GM21360 (cell line): Measurements from ENCODE around the gene NDUFAB1.
"Not testable (repeated sequence)": the region's sequence is repeated elsewhere in the genome, so short reads cannot be mapped to it uniquely, and the experiment has no call there.

Experiments used
- ATAC-seq: cut with Tn5 transposase; IDR thresholded peaks from one replicate; pipeline ENCODE4 v1.9.1; 2021; ENCODE audit warnings: mild to moderate bottlenecking, moderate library complexity; ENCODE audit not compliant: unreplicated experiment

Gene NDUFAB1

DNA sequence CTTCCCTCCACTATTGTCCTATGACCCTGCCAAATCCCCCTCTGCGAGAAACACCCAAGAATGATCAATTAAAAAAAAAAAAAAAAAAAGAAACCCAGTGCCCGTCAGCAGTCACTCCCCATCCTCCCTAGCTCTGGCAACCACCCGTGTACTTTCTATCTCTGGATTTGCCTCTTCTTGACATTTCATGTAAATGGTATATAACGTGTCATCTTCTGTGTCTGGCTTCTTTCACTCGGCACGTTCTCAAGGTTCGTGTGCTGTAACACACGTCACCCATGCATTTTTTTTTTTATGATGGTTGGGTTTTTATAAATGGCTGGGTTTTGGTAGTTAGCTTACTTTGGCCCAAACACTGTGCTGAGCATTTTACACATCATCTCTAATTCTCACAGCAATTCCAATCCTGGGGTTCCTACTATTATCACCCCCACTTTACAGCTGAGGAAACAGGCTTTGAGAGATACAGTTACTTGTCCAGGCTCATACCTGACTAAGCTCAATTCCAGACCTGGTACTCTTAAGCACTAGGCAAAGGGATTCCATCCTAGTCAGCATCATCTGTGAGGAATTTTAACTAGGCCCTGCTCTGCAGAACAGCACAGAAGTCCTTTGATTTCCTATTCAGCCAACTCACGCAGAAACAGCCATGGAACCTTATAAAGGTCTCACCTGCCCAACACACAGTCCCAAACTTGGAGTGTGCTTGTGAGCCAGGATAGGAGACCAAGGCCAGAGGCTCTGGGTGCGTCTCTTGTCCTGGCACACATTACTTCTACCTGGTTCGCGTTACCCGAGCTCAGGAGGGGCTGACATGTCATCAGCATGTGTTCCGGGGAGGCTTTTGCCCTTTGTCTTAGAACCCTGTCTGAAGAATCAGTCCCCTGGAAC, 11.7 kb downstream of the NDUFAB1 start:
- no peak for ATAC-seq

DNA sequence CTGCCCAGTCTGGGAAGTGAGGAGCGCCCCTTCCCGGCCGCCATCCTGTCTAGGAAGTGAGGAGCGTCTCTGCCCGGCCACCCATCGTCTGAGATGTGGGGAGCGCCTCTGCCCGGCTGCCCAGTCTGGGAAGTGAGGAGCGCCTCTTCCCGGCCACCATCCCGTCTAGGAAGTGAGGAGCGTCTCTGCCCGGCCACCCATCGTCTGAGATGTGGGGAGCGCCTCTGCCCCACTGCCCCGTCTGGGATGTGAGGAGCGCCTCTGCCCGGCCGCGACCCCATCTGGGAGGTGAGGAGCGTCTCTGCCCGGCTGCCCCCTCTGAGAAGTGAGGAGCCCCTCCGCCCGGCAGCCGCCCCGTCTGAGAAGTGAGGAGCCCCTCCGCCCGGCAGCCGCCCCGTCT, 12.8 kb downstream of the NDUFAB1 start:
- ATAC-seq = not testable (repeated sequence)

DNA sequence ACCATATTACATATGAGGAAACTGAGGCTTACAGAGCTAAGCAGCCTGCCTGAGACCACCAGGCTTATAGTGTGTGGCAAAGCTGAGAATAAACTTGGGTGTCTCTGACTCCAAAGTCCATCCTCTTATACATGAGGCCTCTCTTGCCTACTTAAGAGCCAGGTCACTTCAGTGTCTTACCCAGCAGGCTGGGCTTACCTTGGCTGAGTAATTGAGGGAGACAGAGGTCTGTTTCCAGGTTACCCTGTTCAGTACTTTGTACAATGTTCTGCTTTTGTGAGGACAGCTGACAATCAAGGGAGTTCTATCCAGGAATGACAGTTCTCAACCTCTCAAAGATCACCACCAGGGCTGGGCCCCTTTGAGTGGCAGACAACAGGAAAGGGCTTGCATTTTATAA, 14.4 kb downstream of the NDUFAB1 start:
- ATAC-seq = no peak

DNA sequence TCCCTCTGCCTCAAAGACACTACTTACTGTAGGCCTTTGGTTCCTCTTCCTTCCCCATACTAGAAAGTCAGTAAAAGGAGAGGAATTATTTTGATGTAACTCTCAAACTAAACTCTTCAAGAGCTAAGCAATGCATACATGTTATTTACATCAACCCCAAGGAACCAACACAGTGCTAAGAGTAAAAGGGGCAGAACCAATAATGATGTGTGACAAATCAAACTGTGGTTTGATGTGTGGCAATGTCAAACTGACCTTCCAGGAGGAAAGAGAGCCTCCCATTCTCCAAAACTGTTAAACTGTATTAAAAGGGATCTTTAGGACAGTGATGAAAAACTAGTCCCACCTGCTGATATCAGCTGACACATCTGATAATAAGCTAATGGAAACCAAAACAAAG, 15.7 kb downstream of the NDUFAB1 start:
- ATAC-seq = no peak

DNA sequence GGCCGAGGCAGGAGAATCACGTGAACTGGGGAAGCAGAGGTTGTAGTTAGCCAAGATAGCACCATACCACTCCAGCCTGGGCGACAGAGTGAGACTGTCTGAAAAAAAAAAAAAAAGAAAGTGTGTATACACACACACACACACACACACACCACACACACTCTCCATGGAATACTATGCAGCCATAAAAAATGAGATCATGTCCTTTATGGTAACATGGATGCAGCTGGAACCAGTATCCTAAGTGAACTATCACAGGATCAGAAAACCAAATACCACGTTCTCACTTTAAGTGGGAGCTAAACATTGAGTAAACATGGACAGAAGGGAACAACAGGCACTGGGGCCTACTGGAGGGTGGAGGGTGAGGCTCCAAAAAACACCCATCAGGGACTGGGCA, 16.7 kb downstream of the NDUFAB1 start:
- no peak for ATAC-seq

DNA sequence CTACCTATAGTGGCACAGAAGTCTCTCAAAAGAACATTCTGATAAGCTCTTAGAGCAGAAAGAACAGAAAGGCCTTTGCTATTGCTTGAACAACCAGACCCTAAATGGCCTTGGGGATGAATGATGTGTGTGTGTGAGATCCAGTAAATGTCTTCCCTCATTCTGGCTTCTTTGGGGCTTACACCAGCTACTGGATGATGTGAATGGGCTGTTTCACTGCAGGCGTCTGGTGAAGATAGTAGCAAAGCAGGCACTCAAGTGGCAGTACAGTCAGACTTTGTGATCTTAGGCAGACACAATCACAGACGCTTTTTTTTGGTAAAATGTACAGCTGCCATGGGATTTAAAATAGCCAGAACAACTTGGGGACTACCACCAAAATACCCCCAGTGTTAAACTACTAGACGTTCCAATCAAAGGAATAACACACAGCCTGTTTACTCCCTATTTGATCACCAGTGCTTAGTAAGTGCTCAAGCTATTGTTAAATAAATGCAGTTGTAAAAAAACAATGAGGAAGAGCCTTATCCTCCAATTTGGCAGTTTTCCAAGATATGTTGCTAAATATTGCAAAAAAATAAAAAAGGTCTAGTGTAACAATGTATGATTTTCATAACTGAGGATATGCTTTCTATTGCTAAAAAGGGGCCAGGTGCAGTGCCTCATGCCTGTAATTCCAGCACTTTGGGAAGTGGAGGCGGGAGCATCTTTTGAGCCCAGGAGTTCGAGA, 17.9 kb downstream of the NDUFAB1 start:
- ATAC-seq = no peak

DNA sequence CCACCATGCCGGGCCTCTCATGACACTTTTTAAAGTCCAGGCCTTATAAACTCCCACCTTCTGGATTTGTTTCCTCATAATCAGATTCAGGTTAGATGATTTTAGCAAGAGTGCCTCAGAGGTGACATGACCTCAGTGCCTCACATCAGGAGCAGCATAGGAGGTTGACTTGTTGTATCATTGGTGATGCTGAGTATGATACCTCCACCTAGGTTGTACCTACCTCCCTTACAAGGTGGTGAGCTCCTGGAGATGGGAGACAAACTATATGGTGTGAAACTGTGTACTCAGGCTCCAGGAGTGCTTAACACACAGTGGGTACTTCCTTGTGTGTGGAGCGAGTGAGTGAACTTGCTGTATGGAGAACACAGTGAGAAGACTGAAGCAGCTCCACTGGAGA, 18.6 kb downstream of the NDUFAB1 start:
- ATAC-seq = no peak

DNA sequence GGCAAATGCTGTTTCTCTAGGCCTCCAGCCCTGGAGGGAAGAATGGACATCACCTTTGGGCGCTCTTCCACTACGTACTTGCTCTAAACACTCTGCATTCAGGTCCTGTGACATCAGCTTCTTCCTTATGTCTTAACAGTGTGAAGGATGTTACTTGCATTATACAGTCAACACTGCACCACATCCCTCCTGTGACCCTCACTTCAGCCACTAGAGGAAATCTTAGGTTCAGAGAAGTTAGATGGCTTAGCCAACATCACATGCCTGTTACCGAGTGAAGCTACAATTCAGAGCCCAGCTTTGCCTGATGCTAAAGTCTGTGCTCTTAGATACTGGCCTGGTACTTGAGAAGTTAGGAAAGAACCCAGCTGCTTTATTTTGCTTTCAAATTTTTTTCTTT, 20.3 kb downstream of the NDUFAB1 start:
- no peak for ATAC-seq

DNA sequence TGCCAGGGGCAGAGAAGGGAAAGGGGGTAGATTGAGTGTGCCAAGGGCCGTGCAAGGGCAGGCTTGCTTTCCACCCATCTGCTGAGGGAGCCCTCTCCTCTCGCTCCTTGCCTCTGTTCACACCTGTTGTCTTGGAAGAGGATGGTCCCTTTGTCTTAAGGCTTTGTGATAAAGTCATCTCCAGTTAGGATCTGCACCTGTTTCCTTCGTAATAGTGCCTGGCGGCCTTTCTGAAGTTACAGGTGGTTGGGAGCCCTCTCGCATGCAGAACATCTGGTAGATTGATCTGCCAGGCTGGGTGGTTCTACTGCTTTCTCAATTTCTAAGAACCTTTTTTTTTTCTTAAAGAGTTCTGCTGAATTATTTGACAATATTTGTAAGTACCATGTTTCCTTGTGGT, 22.3 kb downstream of the NDUFAB1 start:
- ATAC-seq = no peak

DNA sequence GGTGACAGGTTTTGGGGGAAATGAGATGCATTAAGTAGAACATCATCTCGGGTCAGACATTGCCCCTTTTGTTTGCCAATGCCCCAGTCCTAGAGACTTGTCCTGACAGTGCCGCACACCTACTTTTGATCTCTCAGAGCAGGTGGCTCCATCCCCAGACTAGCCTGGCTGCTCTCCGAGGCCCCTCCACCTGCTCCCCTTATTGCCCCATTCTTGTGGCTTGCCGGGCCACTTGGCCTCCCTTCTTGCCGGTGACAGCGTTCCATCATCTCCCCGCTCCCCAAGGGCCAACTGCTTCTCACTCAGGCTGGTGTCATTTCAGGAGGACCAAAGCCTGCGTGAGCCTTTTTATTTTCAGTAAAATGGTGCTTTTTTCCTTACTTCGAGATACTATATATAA, 23.7 kb downstream of the NDUFAB1 start:
- no peak for ATAC-seq

DNA sequence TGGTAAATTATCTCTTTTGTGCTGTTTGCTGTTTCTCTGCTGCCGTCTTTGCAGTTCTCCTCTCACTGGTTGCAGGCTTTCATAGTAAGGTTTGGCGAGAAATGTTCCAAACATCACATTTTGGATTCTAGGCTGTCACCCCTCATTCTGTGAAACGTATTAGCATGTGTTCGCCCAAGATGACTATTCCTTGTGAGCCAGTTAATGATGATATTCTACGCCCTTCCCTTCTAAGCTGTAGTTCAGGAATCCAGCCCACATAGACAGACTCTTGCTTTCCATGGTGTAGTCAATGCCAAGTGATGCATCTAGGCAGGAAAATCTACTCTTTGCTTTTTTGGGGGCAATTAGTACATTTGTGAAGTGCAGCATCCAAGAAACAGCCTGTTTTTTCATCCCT, 24.2 kb downstream of the NDUFAB1 start:
- ATAC-seq = no peak

DNA sequence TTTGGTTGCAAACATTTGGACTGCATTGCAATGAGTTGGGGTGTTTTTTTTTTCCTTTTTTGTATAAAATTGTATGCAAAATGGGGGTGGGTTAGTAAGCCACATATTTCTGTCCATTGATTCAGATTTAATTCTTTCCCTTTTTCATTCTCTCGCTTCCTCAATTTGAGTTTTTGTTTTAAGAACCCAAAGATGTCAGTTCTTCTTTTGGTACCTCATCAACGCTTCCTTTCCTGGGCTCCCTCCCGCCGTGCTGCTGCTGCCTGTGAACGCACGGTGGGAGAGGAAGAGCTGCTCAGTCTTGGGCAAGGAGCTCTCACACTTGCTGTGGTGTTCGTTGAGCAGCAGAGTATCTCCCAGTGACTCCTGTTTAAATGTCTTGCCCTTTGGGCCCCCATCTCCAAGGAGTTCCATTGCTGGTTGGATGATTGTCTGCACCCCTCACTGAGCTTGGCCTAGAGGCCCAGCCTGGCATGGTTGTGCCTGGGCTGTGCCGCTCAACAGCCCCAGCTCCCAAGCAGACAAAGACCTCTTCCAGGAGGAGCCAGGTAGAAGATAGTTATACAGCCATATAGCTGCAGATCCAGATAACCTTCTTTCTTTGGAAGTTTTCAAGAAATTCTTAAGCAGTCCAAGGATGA, 25.0 kb downstream of the NDUFAB1 start:
- ATAC-seq = no peak

DNA sequence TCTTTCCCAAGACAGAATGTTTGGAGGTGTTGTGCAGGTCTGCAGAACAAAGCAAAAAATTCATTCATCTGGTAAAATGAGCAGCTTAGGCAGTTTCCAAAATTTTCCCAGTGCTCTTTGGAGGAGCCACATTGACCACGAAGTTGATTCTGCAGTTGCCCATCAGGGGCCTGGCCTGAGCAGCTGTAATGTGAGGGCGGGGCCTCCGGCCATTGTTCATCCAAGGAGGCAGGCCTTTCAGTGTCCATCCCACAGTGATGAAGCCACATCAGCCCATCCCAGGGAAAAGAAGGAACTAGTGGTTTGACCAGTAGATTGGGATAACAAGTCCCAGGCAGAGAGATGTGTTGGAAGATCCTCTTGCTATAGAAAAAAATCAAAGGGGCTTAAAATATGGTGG, 28.5 kb downstream of the NDUFAB1 start:
- no peak for ATAC-seq

DNA sequence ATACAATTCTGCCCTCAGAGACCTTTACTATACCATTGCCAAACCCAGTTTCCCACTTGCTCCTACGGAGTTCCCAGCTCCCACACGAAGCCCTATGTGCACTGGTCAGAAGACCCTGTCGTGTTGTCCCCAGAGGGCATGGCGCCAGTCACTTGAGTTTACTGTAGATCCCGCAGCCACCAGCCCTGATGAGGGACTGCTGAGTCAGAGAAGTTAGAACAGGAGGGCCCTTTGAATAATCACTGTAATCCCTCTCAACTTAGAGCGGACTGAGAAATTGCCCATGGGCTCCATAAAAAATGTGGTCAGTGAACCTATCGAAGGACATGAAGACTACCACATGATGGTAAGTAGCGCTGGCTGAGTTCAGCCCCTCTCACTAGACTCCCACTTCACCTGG, 29.4 kb downstream of the NDUFAB1 start:
- ATAC-seq = no peak

DNA sequence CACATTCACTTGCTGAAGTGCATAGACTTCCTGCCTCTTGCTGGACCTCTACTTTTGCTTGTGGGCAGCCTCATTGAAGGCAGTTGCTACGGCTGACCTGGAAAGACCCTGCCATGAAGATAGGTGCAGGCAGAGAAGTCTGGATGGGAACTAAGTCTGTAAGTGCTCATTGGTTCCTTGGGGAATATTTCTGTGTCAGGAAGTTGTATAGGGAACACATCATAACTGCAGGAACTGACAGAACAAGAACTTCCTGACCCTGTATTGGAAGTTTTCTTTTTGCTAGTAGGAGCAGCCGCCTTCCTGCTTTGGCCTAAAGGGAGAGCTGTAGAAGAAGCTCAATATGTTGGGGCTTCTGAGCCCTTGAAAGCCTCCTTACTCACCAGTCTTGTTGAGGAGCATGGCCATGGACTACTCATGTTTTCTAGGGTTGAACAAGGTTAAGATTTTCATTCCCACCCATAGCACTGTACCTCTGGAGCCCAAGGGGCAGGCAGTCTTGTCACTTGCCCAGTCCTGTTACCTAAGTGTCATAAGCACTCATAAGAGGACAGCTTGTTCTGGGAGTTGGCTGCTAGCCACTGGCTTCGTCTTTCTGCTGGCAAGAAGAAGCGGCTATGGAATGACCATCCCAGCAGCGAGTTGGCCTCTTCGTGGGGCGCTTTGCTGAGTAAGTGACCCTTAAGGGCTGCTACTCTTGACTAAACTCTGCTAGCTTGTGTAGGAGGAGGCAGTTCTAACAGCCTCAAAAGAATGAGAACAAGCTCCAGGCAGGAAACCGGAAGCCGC, 31.3 kb downstream of the NDUFAB1 start:
- ATAC-seq = no peak

DNA sequence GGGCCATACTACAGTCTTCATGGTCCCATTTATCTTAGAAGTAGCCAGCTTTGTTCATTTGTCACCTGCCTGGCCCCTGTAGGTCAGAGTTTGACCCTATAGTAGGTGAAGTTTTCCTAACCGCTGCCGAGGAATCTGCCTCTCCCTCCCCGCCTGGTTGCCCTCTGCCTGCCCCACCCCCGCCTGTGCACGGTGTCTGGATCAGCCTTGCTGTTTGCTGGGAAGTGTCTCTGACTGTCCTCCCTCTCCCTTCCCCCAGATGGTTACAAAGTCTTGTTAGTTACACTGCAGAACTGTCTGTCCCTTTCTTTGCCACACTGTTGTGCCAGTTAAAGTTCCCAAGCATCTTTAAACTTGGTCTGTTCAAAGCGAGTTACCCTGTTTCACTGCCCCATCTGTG, 32.9 kb downstream of the NDUFAB1 start:
- ATAC-seq = no peak

DNA sequence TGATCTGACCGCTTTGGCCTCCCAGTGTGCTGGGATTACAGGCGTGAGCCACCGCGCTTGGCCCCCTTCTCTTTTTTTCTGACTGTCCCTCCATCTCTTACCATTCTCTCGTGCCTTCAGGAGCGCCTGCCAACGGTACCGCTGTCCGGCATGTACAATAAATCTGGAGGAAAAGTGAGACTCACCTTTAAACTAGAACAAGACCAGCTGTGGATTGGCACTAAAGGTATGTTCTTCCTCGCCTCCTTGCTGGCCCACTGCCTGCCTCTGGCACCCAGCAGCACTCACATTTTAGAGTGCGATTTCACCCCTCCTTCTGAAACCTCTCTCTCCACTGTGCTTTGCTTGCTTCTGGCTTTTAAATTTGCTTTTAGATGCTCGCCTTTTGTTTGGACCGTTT, 33.6 kb downstream of the NDUFAB1 start:
- ATAC-seq = no peak

DNA sequence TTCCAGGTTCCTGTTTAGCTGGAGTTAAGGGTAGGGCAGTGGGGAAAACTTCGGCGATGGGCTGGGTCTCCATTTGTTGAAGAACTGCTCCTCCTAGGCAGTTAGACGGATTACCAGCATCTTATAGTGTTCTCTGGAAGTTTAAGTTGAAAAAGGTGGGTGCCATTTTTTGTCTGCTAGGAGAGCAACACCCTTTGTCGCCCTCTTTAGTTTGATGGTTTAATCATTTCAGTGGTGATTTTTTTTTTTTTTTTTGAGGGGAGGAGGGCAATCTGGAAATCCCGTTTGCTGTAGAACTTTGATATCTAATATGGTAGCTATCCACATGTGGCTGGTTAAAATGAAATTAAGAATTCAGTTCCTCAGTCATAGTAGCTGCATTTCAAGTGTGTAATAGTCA, 34.5 kb downstream of the NDUFAB1 start:
- no peak for ATAC-seq

DNA sequence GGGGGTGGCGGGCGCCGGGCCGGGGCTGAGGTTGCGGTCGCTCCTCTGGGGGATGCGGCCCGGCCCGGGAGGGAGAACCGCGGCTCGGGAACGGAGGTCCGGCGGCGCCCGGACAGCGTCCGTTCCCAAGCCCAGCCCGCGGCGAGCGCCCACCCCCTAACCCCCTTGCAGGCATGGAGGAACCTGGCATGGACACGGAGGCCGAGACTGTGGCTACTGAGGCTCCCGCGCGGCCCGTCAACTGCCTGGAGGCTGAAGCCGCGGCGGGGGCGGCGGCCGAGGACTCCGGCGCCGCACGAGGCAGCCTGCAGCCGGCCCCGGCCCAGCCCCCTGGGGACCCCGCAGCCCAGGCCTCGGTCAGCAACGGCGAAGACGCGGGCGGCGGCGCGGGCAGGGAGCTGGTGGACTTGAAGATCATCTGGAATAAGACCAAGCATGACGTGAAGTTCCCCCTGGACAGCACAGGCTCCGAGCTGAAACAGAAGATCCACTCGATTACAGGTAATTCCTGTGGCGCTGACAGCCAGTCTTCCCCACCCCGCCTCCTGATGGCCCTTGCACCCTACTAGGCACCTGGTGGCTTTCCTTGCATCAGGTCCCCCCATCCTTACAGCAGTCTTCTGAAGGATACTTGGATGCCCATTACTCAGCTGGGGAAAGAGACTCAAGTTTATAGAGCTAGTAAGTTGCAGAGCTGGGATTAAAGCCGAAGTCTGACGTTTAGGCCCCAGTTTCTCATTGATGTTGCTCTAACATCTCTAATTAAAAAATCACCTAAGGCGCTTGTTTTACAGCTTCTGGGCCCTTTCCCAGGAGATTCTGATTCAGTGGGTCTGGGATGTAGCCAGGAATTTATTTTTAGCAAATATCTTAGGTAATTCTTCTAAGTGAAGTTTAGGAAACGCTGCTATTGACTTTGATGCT, 38.1 kb downstream of the NDUFAB1 start:
- ATAC-seq = no peak
